ENCODE data around the gene IGDCC3. TPM values are rescaled to one million over a fixed set of nuclear protein-coding genes. Genes with fewer than 3 reads are reported as not detected.
"Not testable (repeated sequence)": the region's sequence is repeated elsewhere in the genome, so short reads cannot be mapped to it uniquely, and the experiment has no call there.

IGDCC3 gene
- total RNA-seq, 1 donor from 2014 or later: not detected

- no peak for DNase-seq (ENCODE audit: low read depth in 2 of 2)
Observed at GRCh38 chr15:65370885-65371284, 6.9 kb downstream of the IGDCC3 start.

GRCh38 chr15:65369651-65370050 is 8.2 kb downstream of the IGDCC3 start:
- DNase-seq (ENCODE audit: low read depth in 2 of 2): no peak

GRCh38 chr15:65369212-65369547 is 8.6 kb downstream of the IGDCC3 start:
- DNase-seq (ENCODE audit: low read depth in 2 of 2): no peak

GRCh38 chr15:65368302-65369211 is 9.2 kb downstream of the IGDCC3 start:
- no peak for DNase-seq (ENCODE audit: low read depth in 2 of 2)

- no peak for DNase-seq (ENCODE audit: low read depth in 2 of 2)
Observed at GRCh38 chr15:65366122-65366892, 11.5 kb downstream of the IGDCC3 start.

GRCh38 chr15:65365229-65365628 is 12.6 kb downstream of the IGDCC3 start:
- DNase-seq (ENCODE audit: low read depth in 2 of 2): no peak

- no peak for DNase-seq (ENCODE audit: low read depth in 2 of 2)
Observed at GRCh38 chr15:65363766-65364165, 14.0 kb downstream of the IGDCC3 start.

- no peak for DNase-seq (ENCODE audit: low read depth in 2 of 2)
Observed at GRCh38 chr15:65363306-65363705, 14.5 kb downstream of the IGDCC3 start.

GRCh38 chr15:65362491-65362890 is 15.3 kb downstream of the IGDCC3 start:
- DNase-seq (ENCODE audit: low read depth in 2 of 2): no peak

GRCh38 chr15:65361708-65362459 is 15.9 kb downstream of the IGDCC3 start:
- no peak for DNase-seq (ENCODE audit: low read depth in 2 of 2)

- no peak for DNase-seq (ENCODE audit: low read depth in 2 of 2)
Observed at GRCh38 chr15:65360506-65360905, 17.3 kb downstream of the IGDCC3 start.

- DNase-seq (ENCODE audit: low read depth in 2 of 2): no peak
Observed at GRCh38 chr15:65355988-65356353, 21.8 kb downstream of the IGDCC3 start.

GRCh38 chr15:65355173-65355987 is 22.4 kb downstream of the IGDCC3 start:
- no peak for DNase-seq (ENCODE audit: low read depth in 2 of 2)

- DNase-seq (ENCODE audit: low read depth in 2 of 2): no peak
Observed at GRCh38 chr15:65354835-65355172, 23.0 kb downstream of the IGDCC3 start.

GRCh38 chr15:65351972-65352371 is 25.8 kb downstream of the IGDCC3 start:
- DNase-seq (ENCODE audit: low read depth in 2 of 2): not testable (repeated sequence)

- no peak for DNase-seq (ENCODE audit: low read depth in 2 of 2)
Observed at GRCh38 chr15:65349338-65349737, 28.5 kb downstream of the IGDCC3 start.

- DNase-seq (ENCODE audit: low read depth in 2 of 2): not testable (repeated sequence)
Observed at GRCh38 chr15:65347756-65348155, 30.0 kb downstream of the IGDCC3 start.

- DNase-seq (ENCODE audit: low read depth in 2 of 2): no peak
Observed at GRCh38 chr15:65346856-65347598, 30.8 kb downstream of the IGDCC3 start.

- no peak for DNase-seq (ENCODE audit: low read depth in 2 of 2)
Observed at GRCh38 chr15:65344914-65345275, 32.9 kb downstream of the IGDCC3 start.

GRCh38 chr15:65344214-65344913 is 33.4 kb downstream of the IGDCC3 start:
- DNase-seq (ENCODE audit: low read depth in 2 of 2): no peak

Measured in lung microvascular endothelial cell (primary cell).